Right lobe of liver (tissue), 4 donors: ENCODE results near the gene METTL13.

ENCODE experiments used
- POLR2A ChIP-seq: fragments of 450-650 bp; IDR thresholded peaks from one replicate; pipeline ENCODE4 v1.6.1; 2017; ENCODE audit warnings: antibody characterized with exemption, mild to moderate bottlenecking
- TF ChIP-seq, protein P1 (sequence below), 4 donors: fragments of 200-600 bp in 3 of 4; fragments of 450-650 bp in 1 of 4; IDR thresholded peaks; one replicate each; pipeline versions ENCODE4 v1.5.1 to v1.8.0; 2016 to 2022; ENCODE audit warnings: antibody characterized with exemption in 4 of 4, mild to moderate bottlenecking in 2 of 4
- donor health status: DM: no; HTN: no; CAD: no.
- donor health status: DM: no; HTN: no; CAD: no.
- donor health status: DM: no; HTN: yes; CAD: no.

- TF ChIP-seq, protein P1, sequence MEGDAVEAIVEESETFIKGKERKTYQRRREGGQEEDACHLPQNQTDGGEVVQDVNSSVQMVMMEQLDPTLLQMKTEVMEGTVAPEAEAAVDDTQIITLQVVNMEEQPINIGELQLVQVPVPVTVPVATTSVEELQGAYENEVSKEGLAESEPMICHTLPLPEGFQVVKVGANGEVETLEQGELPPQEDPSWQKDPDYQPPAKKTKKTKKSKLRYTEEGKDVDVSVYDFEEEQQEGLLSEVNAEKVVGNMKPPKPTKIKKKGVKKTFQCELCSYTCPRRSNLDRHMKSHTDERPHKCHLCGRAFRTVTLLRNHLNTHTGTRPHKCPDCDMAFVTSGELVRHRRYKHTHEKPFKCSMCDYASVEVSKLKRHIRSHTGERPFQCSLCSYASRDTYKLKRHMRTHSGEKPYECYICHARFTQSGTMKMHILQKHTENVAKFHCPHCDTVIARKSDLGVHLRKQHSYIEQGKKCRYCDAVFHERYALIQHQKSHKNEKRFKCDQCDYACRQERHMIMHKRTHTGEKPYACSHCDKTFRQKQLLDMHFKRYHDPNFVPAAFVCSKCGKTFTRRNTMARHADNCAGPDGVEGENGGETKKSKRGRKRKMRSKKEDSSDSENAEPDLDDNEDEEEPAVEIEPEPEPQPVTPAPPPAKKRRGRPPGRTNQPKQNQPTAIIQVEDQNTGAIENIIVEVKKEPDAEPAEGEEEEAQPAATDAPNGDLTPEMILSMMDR (IDR thresholded peaks at IDR 0.05), result no peak
- no peak for TF ChIP-seq POLR2A
Observed at GRCh38 chr1:171802207-171802606, 20.7 kb downstream of the METTL13 start.
